Hepatocyte (in vitro differentiated cells): ENCODE data around the gene AP5Z1. TPM values are rescaled to one million over a fixed set of nuclear protein-coding genes. Genes with fewer than 3 reads are reported as not detected.

Source experiments
- DNase-seq: peaks from one replicate; pipeline ENCODE4 v3.0.0-alpha.2; 2016; ENCODE audit warnings: low spot score
- H2AFZ ChIP-seq: fragments of 200-600 bp; sonication (generic); 2 replicates; pipeline ENCODE4 v1.6.0; 2016; ENCODE audit warnings: antibody characterized with exemption, mild to moderate bottlenecking
- H3K27ac ChIP-seq: fragments of 200-600 bp; sonication (generic); 2 replicates; pipeline ENCODE4 v1.5.1; 2016; ENCODE audit warnings: mild to moderate bottlenecking
- H3K27me3 ChIP-seq: fragments of 200-600 bp; sonication (generic); 2 replicates; pipeline ENCODE4 v1.6.1; 2016
- H3K36me3 ChIP-seq: fragments of 200-600 bp; sonication (generic); replicated peaks from 2 replicates; pipeline ENCODE4 v1.5.1; 2016; ENCODE audit warnings: low read depth; ENCODE audit not compliant: insufficient read depth
- H3K4me1 ChIP-seq: fragments of 200-600 bp; sonication (generic); 2 replicates; pipeline ENCODE4 v1.5.1; 2016; ENCODE audit warnings: mild to moderate bottlenecking, moderate library complexity; ENCODE audit not compliant: insufficient read depth
- H3K4me2 ChIP-seq: fragments of 200-600 bp; sonication (generic); 2 replicates; pipeline ENCODE4 v1.6.0; 2016
- H3K4me3 ChIP-seq: fragments of 200-600 bp; sonication (generic); 2 replicates; pipeline ENCODE4 v1.5.1; 2016; ENCODE audit warnings: mild to moderate bottlenecking
- H3K79me2 ChIP-seq: fragments of 200-600 bp; sonication (generic); 2 replicates; pipeline ENCODE4 v1.6.0; 2017; ENCODE audit warnings: mild to moderate bottlenecking
- H3K9me2 ChIP-seq: fragments of 200-600 bp; sonication (generic); replicated peaks from 2 replicates; pipeline ENCODE4 v1.6.0; 2017; ENCODE audit warnings: mild to moderate bottlenecking; ENCODE audit not compliant: insufficient read depth
- H3K9me3 ChIP-seq: fragments of 200-600 bp; sonication (generic); 2 replicates; pipeline ENCODE4 v1.5.1; 2016; ENCODE audit warnings: low read depth, mild to moderate bottlenecking
- H4K20me1 ChIP-seq: fragments of 200-600 bp; sonication (generic); 2 replicates; pipeline ENCODE4 v1.6.0; 2016; ENCODE audit warnings: mild to moderate bottlenecking; ENCODE audit not compliant: insufficient read depth, poor library complexity, severe bottlenecking
- EZH2 ChIP-seq: fragments of 200-600 bp; sonication (generic); IDR thresholded peaks from 2 replicates; pipeline ENCODE4 v1.6.1; 2016; ENCODE audit warnings: antibody characterized with exemption, mild to moderate bottlenecking, borderline replicate concordance
- EZH2phosphoT487 ChIP-seq: fragments of 200-600 bp; sonication (generic); IDR thresholded peaks from one replicate; pipeline ENCODE4 v1.6.1; 2018; ENCODE audit warnings: antibody characterized with exemption, mild to moderate bottlenecking, low read depth, moderate library complexity; ENCODE audit not compliant: unreplicated experiment, severe bottlenecking
- WGBS: methylation state at CpG from one replicate; pipeline ENCODE4 v1.1.6; 2016; ENCODE audit warnings: low lambda C conversion rate; ENCODE audit errors: missing lambda C conversion rate; 5-methylcytosine and 5-hydroxymethylcytosine counted together
- polyA plus RNA-seq: library from polyadenylated mRNA; unstranded; fragments of >200 nt; fragmentation: Nextera tagmentation; extraction: Ambion mirVana; gene quantifications from 2 replicates; pipeline ENCODE4 v1.2.1, GENCODE V29; 2016
- total RNA-seq: library from RNA; depleted of rRNA; stranded (reverse); fragments of >200 nt; gene quantifications from 2 replicates; pipeline ENCODE4 v1.2.3, GENCODE V29; 2014
- TF ChIP-seq, protein P1 (sequence below): fragments of 200-600 bp; sonication (generic); IDR thresholded peaks from 2 replicates; pipeline ENCODE4 v1.5.1; 2016; ENCODE audit warnings: antibody characterized with exemption, mild to moderate bottlenecking; ENCODE audit not compliant: poor library complexity

AP5Z1 gene
- total and polyA plus RNA-seq, 2 experiments from 2014 or later = 33.9 to 60.3 TPM

DNA sequence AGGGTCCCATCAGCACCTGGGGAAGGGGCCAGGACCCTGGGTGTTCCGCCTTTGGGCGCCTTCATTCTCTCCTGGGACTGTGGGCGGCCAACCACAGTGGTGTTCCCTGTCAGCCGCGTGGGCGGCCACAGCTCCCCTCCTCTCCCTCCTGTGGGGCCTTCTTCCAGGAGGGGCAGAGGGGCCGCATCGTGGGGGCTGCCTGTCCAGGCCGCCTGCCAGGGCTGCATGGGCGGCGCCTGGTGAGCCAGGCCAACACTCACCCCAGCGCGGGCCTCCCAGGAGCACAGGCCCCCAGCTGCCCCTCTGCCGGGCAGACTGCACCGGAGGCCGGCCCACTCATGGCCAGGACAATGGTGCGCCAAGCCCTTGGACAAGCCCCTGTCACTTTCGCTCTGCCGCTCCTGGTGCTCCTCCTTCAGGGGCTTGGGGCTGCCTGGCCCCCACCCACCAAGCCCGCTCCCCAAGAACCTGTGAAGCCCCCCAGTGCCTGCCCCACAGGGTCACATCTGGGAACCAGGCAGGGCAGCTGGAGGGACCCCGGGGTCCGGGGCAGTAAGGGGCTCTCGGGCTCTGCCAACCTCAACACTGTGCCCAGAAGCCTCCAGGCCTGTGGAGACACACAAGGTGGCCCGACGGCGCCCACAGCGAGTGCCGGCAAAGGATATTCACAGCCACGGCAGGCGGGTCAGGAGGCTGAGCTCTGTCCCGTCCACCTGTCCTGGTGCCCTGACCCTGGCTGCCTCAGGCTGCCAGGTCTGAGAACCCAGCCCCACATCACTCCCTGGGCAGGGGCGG, 42.8 kb downstream of the AP5Z1 start:
- no peak overlapping the region for H3K27ac ChIP-seq
- H4K20me1 ChIP-seq = no peaks in the 10 kb centered on the region
- H3K9me3 ChIP-seq = no peaks in the 10 kb centered on the region
- no peak overlapping the region for H2AFZ ChIP-seq
- no peak for DNase-seq
- no peak for TF ChIP-seq EZH2
- WGBS = 84% methylated on average over 28 of the region's 32 CpGs
- H3K4me3 ChIP-seq = no peak overlapping the region
- no peak overlapping the region for H3K4me2 ChIP-seq
- H3K36me3 ChIP-seq = no peaks in the 10 kb centered on the region
- no peaks in the 10 kb centered on the region for H3K79me2 ChIP-seq
- no peaks in the 10 kb centered on the region for H3K4me1 ChIP-seq
- H3K27me3 ChIP-seq = no peaks in the 10 kb centered on the region
- no peaks in the 10 kb centered on the region for H3K9me2 ChIP-seq

DNA sequence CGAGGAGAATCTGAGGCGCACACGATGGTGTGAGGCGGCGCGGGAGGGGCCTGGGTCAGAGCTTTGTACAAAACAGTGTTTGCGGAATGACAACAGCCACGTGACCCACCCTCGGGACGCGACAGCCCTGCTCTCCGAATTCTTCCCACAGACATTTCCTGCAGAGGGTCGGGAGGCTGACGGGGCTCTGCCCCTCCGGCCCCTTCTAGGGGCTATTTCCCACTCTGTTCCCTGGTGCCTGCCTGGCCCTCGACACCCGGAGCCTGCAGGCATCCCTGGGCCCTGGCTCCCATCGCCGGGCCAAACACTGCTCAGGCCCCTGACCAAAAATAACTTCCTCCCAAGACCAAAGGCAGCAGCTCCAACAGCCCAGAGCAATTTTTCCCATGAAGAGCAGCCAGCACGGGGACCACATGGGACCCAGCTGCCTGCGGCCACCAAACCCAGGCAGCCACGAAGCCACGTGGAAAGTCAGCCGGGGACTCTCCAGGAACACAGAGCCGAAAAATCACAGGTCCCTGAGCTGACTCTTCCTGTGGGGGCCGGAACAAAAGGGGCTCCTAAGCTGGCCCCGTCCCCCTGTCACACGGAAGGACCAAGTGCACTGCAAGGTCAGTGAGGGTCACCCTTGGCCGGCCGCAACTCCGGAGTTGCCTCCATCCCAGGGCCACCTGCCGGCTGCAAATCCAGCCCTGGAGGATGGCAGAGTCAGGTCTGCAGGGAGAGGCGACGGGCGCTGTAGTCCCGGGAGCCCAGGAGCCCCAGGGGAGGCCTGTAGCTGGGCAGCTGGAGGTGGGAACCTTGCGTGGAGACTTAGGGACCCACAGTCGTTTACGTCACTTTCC, 44.4 kb downstream of the AP5Z1 start:
- Histone ChIP-seq H3K79me2 (no peaks in the 10 kb centered on the region), H3K9me3 (no peaks in the 10 kb centered on the region), H3K27ac (no peak overlapping the region), H3K4me3 (no peak overlapping the region), H2AFZ (no peak overlapping the region), H3K36me3 (no peaks in the 10 kb centered on the region), H3K4me1 (no peaks in the 10 kb centered on the region), H3K9me2 (no peaks in the 10 kb centered on the region), H3K27me3 (no peaks in the 10 kb centered on the region), H3K4me2 (no peak overlapping the region), H4K20me1 (no peaks in the 10 kb centered on the region)
- 92% methylated on average over 39 of the region's 39 CpGs for WGBS
- DNase-seq = no peak
- no peak for TF ChIP-seq EZH2
- TF ChIP-seq, protein P1, sequence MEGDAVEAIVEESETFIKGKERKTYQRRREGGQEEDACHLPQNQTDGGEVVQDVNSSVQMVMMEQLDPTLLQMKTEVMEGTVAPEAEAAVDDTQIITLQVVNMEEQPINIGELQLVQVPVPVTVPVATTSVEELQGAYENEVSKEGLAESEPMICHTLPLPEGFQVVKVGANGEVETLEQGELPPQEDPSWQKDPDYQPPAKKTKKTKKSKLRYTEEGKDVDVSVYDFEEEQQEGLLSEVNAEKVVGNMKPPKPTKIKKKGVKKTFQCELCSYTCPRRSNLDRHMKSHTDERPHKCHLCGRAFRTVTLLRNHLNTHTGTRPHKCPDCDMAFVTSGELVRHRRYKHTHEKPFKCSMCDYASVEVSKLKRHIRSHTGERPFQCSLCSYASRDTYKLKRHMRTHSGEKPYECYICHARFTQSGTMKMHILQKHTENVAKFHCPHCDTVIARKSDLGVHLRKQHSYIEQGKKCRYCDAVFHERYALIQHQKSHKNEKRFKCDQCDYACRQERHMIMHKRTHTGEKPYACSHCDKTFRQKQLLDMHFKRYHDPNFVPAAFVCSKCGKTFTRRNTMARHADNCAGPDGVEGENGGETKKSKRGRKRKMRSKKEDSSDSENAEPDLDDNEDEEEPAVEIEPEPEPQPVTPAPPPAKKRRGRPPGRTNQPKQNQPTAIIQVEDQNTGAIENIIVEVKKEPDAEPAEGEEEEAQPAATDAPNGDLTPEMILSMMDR = no peak
- TF ChIP-seq EZH2phosphoT487 = no peak

DNA sequence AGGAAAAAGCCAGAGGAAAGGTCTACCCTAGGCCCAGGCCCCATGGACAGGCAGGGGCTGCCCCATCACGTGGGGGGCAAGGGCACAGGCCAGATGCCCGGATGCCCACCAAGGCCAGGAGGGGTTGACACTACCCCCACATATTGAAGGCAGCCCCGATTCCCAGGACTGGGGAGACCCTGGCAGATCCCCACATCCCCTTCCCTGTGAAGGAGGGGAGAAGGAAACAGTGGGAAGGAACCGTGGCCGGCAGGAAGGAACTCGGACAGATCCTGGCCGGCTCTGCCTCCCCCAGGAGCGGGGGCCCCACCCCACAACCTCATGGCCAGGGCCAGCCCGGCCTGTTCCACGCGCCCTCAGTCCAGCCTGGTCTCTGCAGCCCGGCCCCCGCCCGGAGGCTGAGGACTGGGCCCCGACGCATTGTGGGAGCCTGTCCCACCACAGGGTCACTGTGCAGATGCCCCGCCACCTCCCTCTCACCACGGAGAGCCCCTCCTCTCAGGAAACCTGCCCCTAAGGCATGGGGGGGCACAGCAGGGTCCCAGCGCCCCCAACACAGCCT, 45.1 kb downstream of the AP5Z1 start:
- Histone ChIP-seq H3K36me3 (no peaks in the 10 kb centered on the region), H4K20me1 (no peaks in the 10 kb centered on the region), H3K9me3 (no peaks in the 10 kb centered on the region), H2AFZ (no peak overlapping the region), H3K79me2 (no peaks in the 10 kb centered on the region), H3K27me3 (no peaks in the 10 kb centered on the region), H3K4me1 (no peaks in the 10 kb centered on the region), H3K4me2 (no peak overlapping the region), H3K27ac (no peak overlapping the region), H3K4me3 (no peak overlapping the region), H3K9me2 (no peaks in the 10 kb centered on the region)
- no peak for TF ChIP-seq EZH2
- TF ChIP-seq EZH2phosphoT487 = no peak
- TF ChIP-seq, protein P1 = no peak
- WGBS = 93% methylated on average over 15 of the region's 19 CpGs
- DNase-seq = no peak
